HCT116 (cell line): ENCODE results near the gene ELFN2.

Experiments
- EZH2 ChIP-seq: fragments of 200-600 bp; sonication (generic); IDR thresholded peaks from 2 replicates; pipeline ENCODE4 v1.6.1; 2017; ENCODE audit warnings: antibody characterized with exemption, mixed run types
- POLR2A ChIP-seq: IDR thresholded peaks from 2 replicates; pipeline ENCODE4 v1.7.0; 2011; ENCODE audit warnings: borderline replicate concordance; ENCODE audit not compliant: insufficient read depth, insufficient read length; ENCODE audit errors: extremely low read depth
- RAD21 ChIP-seq: IDR thresholded peaks from 2 replicates; pipeline ENCODE4 v1.6.1; 2012; ENCODE audit warnings: low read depth, mild to moderate bottlenecking
- SP1 ChIP-seq: IDR thresholded peaks from 2 replicates; pipeline ENCODE4 v1.6.1; 2012; ENCODE audit warnings: low read depth
- ZFX ChIP-seq: fragments of 450-650 bp; IDR thresholded peaks from 2 replicates; pipeline ENCODE4 v1.6.1; 2017
- TF ChIP-seq, protein P1 (sequence below), 3 experiments: fragments of 200-600 bp in 1 of 3; sonication (generic) in 1 of 3; IDR thresholded peaks in 2 of 3; conservative IDR thresholded peaks in 1 of 3; 2 replicates each; pipeline ENCODE4 v1.5.1; 2012 to 2017; ENCODE audit warnings: low read depth in 2 of 3, low read length in 2 of 3, antibody characterized with exemption in 1 of 3, borderline replicate concordance in 1 of 3, control low read depth in 1 of 3, mild to moderate bottlenecking in 1 of 3, mixed read lengths in 1 of 3, mixed run types in 1 of 3, moderate library complexity in 1 of 3; ENCODE audit not compliant: insufficient read depth in 1 of 3

GRCh38 chr22:37471727-37472417 lies 44.6 kb upstream of the ELFN2 start:
- no peak for TF ChIP-seq ZFX
- TF ChIP-seq RAD21: no peak
- no peak for TF ChIP-seq POLR2A
- TF ChIP-seq, protein P1, sequence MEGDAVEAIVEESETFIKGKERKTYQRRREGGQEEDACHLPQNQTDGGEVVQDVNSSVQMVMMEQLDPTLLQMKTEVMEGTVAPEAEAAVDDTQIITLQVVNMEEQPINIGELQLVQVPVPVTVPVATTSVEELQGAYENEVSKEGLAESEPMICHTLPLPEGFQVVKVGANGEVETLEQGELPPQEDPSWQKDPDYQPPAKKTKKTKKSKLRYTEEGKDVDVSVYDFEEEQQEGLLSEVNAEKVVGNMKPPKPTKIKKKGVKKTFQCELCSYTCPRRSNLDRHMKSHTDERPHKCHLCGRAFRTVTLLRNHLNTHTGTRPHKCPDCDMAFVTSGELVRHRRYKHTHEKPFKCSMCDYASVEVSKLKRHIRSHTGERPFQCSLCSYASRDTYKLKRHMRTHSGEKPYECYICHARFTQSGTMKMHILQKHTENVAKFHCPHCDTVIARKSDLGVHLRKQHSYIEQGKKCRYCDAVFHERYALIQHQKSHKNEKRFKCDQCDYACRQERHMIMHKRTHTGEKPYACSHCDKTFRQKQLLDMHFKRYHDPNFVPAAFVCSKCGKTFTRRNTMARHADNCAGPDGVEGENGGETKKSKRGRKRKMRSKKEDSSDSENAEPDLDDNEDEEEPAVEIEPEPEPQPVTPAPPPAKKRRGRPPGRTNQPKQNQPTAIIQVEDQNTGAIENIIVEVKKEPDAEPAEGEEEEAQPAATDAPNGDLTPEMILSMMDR (IDR thresholded peaks at IDR 0.05 in 2 of 3, conservative IDR thresholded peaks at IDR 0.05 in 1 of 3; ENCODE audit: borderline replicate concordance in 1 of 3, insufficient read depth in 1 of 3, low read depth in 2 of 3, low read length in 2 of 3): no peak
- no peak for TF ChIP-seq SP1
- no peak for TF ChIP-seq EZH2
